GM12891 (cell line): Measurements from ENCODE around the gene BCL11A.

Source experiments
- PAX5 ChIP-seq: IDR thresholded peaks from 2 replicates; pipeline ENCODE4 v1.6.1; 2011; ENCODE audit warnings: low read length, moderate library complexity, mild to moderate bottlenecking; ENCODE audit not compliant: insufficient read depth, severe bottlenecking
- POLR2A ChIP-seq: IDR thresholded peaks from 2 replicates; pipeline ENCODE4 v1.6.1; 2011; ENCODE audit warnings: low read depth, low read length, control low read depth
- POLR2AphosphoS5 ChIP-seq: IDR thresholded peaks from 2 replicates; pipeline ENCODE4 v1.6.1; 2011; ENCODE audit warnings: low read depth, low read length, control low read depth
- POU2F2 ChIP-seq: IDR thresholded peaks from 2 replicates; pipeline ENCODE4 v1.6.1; 2011; ENCODE audit warnings: low read depth, mild to moderate bottlenecking, control low read depth, low read length, moderate library complexity
- SPI1 ChIP-seq: IDR thresholded peaks from 2 replicates; pipeline ENCODE4 v1.6.1; 2011; ENCODE audit warnings: low read depth, low read length, control low read depth
- TAF1 ChIP-seq: IDR thresholded peaks from 2 replicates; pipeline ENCODE4 v1.6.1; 2011; ENCODE audit warnings: low read depth, low read length, control low read depth

- TF ChIP-seq POLR2A (no peak), SPI1 (no peak), TAF1 (no peak), POLR2AphosphoS5 (no peak), POU2F2 (no peak), PAX5 (no peak)
These were observed 34.9 kb downstream of the BCL11A start for GRCh38 chr2:60518567-60518966.
